H1 (cell line): Measurements from ENCODE around the gene RNASEL. TPM values are rescaled to one million over a fixed set of nuclear protein-coding genes. Genes with fewer than 3 reads are reported as not detected.
A peak's percentile ranks its signal among the peaks of the same experiment; 100 is the strongest.

Experiments
- SUZ12 ChIP-seq: fragments of 200-600 bp; sonication (generic); IDR thresholded peaks from 2 replicates; pipeline ENCODE4 v1.6.1; 2012; ENCODE audit warnings: mild to moderate bottlenecking, inconsistent platforms, low read length, moderate library complexity, mixed read lengths
- polyA plus RNA-seq, 7 experiments: library from polyadenylated mRNA; depleted of rRNA in 3 of 7; stranded (reverse) in 5 of 7; unstranded in 2 of 7; fragments of >200 nt in 5 of 7; fragments of 200-250 nt in 2 of 7; gene quantifications; 1 replicate in 5 of 7; 2 replicates in 1 of 7; 4 replicates in 1 of 7; pipeline versions ENCODE4 v1.2.1 to v1.2.3, GENCODE V29; 2011 to 2013; ENCODE audit warnings: missing spikeins in 2 of 7, mixed read lengths in 2 of 7
- total RNA-seq: library from RNA; stranded (reverse); fragmentation: NEBNext Ultra II Directional; extraction: Animal tissue kit (Norgen Biotek cat#: 25700); gene quantifications from 2 replicates; pipeline ENCODE4 v1.2.1, GENCODE V29; 2021
- TF ChIP-seq, protein P1 (sequence below): IDR thresholded peaks from 2 replicates; pipeline ENCODE4 v1.6.1; 2011; ENCODE audit warnings: low read length, improper control_type of control experiment

Gene RNASEL
- total and polyA plus RNA-seq, 2 of the 8 experiments (the other 6 are each of a cell fraction or from before 2014, with no cell fraction given): 0.39 to 0.78 TPM

DNA sequence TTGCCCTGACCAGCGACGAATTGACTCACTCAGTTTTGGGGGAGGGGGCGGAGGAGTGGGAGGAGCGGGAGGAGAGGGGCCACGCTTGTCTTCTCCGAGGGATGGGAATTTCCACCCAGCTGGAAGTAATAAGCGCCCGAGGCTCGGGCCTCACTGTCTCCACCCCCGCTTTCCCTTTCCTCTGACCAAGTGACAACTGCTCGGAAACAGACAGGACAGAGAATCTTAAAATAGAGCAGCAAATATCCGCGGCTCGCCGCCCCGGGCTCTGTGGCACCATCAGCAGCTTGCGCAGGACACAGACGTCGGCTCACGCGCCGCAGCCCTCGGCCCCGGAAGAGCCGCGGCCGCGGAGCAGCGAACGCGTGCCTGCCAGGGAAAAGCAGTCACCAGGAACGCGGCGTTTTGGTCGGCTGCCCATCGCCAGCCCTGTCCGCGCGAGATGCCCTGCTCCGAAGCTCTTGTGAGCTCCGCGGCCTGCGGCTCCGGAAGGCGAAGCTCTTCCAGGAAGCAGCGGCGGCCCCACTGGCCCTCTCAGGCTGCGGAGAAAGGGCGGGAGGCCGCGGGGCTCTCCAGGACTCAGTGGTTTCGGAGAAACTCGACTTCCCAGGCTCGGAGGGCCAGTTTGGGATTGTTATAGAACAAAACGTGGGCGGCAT lies 25.9 kb upstream of the RNASEL start (continued):
- 0 out of 2 replicates have a peak, but pooled peaks have one; percentile 37 for TF ChIP-seq SUZ12
- TF ChIP-seq, protein P1, sequence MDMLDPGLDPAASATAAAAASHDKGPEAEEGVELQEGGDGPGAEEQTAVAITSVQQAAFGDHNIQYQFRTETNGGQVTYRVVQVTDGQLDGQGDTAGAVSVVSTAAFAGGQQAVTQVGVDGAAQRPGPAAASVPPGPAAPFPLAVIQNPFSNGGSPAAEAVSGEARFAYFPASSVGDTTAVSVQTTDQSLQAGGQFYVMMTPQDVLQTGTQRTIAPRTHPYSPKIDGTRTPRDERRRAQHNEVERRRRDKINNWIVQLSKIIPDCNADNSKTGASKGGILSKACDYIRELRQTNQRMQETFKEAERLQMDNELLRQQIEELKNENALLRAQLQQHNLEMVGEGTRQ: no peak
